RWPE2 (cell line): ENCODE data around the gene PAQR3.

Experiments
- ATAC-seq: fragments of 200-7000 bp; cut with Tn5 transposase; 3 replicates; pipeline ENCODE4 v1.9.1; 2021; ENCODE audit warnings: low read depth
- DNase-seq: peaks from one replicate; pipeline ENCODE4 v3.0.0-alpha.2; 2020; ENCODE audit warnings: low spot score
- H3K27ac ChIP-seq: fragments of 450-650 bp; 2 replicates; pipeline ENCODE4 v1.5.1; 2017; ENCODE audit warnings: mild to moderate bottlenecking; ENCODE audit not compliant: poor library complexity, severe bottlenecking
- H3K27me3 ChIP-seq: fragments of 250-450 bp; sonication (Bioruptor Pico); 2 replicates; pipeline ENCODE4 v1.5.1; 2021; ENCODE audit warnings: mild to moderate bottlenecking, moderate library complexity; ENCODE audit not compliant: insufficient read depth, poor library complexity, severe bottlenecking
- H3K36me3 ChIP-seq: fragments of 250-450 bp; sonication (Bioruptor Pico); 2 replicates; pipeline ENCODE4 v1.5.1; 2020; ENCODE audit warnings: low read depth, mild to moderate bottlenecking, moderate library complexity
- H3K4me1 ChIP-seq: fragments of 250-450 bp; sonication (Bioruptor Pico); 2 replicates; pipeline ENCODE4 v1.5.1; 2021; ENCODE audit warnings: mild to moderate bottlenecking, moderate library complexity; ENCODE audit not compliant: insufficient read depth, poor library complexity, severe bottlenecking
- H3K4me3 ChIP-seq: fragments of 250-450 bp; sonication (Bioruptor Pico); 2 replicates; pipeline ENCODE4 v1.5.1; 2021; ENCODE audit warnings: mild to moderate bottlenecking, moderate library complexity; ENCODE audit not compliant: severe bottlenecking
- H3K9me3 ChIP-seq: fragments of 250-450 bp; sonication (Bioruptor Pico); 2 replicates; pipeline ENCODE4 v1.5.1; 2021; ENCODE audit warnings: mild to moderate bottlenecking, moderate library complexity; ENCODE audit not compliant: severe bottlenecking
- TF ChIP-seq, protein P1 (sequence below): fragments of 450-650 bp; IDR thresholded peaks from one replicate; pipeline ENCODE4 v1.5.1; 2017; ENCODE audit warnings: mild to moderate bottlenecking, moderate library complexity; ENCODE audit not compliant: poor library complexity, severe bottlenecking

PAQR3 gene

GRCh38 chr4:78901882-78902281, 37.4 kb downstream of the PAQR3 start:
- DNase-seq (no peak), ATAC-seq (no peak)
- Histone ChIP-seq H3K9me3 (peaks cover 2% of the 10 kb centered on the region), H3K36me3 (peaks cover 3% of the 10 kb centered on the region), H3K4me1 (no peaks in the 10 kb centered on the region), H3K27me3 (no peaks in the 10 kb centered on the region), H3K27ac (no peak overlapping the region), H3K4me3 (no peak overlapping the region)
- TF ChIP-seq, protein P1, sequence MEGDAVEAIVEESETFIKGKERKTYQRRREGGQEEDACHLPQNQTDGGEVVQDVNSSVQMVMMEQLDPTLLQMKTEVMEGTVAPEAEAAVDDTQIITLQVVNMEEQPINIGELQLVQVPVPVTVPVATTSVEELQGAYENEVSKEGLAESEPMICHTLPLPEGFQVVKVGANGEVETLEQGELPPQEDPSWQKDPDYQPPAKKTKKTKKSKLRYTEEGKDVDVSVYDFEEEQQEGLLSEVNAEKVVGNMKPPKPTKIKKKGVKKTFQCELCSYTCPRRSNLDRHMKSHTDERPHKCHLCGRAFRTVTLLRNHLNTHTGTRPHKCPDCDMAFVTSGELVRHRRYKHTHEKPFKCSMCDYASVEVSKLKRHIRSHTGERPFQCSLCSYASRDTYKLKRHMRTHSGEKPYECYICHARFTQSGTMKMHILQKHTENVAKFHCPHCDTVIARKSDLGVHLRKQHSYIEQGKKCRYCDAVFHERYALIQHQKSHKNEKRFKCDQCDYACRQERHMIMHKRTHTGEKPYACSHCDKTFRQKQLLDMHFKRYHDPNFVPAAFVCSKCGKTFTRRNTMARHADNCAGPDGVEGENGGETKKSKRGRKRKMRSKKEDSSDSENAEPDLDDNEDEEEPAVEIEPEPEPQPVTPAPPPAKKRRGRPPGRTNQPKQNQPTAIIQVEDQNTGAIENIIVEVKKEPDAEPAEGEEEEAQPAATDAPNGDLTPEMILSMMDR, result no peak

DNA sequence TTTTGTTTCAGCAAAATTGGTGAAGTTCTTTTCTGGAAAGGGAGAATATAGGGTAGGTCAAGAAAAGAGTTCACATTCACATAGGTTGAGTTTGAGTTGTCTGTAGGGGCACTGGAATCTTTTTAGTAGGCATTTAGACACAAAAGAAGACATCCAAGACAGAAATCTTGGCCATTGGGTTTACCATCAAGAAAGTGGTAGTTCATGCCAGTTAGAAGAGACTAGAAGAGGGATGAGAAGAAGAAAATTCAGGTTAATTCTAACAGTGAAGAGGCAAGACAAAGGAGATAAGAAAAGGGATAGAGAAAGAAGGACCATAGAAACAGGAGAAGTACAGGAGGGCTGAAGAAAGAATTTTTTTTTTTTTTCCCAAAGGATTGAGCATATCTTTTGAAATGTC, 39.9 kb downstream of the PAQR3 start:
- no peaks in the 10 kb centered on the region for H3K4me1 ChIP-seq
- peaks cover 14% of the 10 kb centered on the region; the same call in 1 of the 2 replicates for H3K36me3 ChIP-seq
- H3K4me3 ChIP-seq, result no peak overlapping the region
- DNase-seq, result no peak
- H3K9me3 ChIP-seq, result peaks cover 2% of the 10 kb centered on the region
- no peak overlapping the region for H3K27ac ChIP-seq
- H3K27me3 ChIP-seq, result no peaks in the 10 kb centered on the region
- TF ChIP-seq, protein P1, result no peak
- no peak for ATAC-seq

- TF ChIP-seq, protein P1, result no peak
- H3K4me3 ChIP-seq, result no peak overlapping the region
- no peaks in the 10 kb centered on the region for H3K27me3 ChIP-seq
- H3K9me3 ChIP-seq, result no peaks in the 10 kb centered on the region
- no peak overlapping the region for H3K27ac ChIP-seq
- ATAC-seq, result no peak
- no peaks in the 10 kb centered on the region for H3K4me1 ChIP-seq
- H3K36me3 ChIP-seq, result peaks cover 41% of the 10 kb centered on the region
- DNase-seq, result no peak
Measured at GRCh38 chr4:78889955-78890354, 49.3 kb downstream of the PAQR3 start.

GRCh38 chr4:78885598-78885997, 53.6 kb downstream of the PAQR3 start:
- Histone ChIP-seq H3K4me1 (no peaks in the 10 kb centered on the region), H3K27me3 (no peaks in the 10 kb centered on the region), H3K36me3 (peaks cover 39% of the 10 kb centered on the region), H3K9me3 (no peaks in the 10 kb centered on the region), H3K27ac (no peak overlapping the region), H3K4me3 (no peak overlapping the region)
- TF ChIP-seq, protein P1, result no peak
- DNase-seq, result no peak
- ATAC-seq, result no peak

DNA sequence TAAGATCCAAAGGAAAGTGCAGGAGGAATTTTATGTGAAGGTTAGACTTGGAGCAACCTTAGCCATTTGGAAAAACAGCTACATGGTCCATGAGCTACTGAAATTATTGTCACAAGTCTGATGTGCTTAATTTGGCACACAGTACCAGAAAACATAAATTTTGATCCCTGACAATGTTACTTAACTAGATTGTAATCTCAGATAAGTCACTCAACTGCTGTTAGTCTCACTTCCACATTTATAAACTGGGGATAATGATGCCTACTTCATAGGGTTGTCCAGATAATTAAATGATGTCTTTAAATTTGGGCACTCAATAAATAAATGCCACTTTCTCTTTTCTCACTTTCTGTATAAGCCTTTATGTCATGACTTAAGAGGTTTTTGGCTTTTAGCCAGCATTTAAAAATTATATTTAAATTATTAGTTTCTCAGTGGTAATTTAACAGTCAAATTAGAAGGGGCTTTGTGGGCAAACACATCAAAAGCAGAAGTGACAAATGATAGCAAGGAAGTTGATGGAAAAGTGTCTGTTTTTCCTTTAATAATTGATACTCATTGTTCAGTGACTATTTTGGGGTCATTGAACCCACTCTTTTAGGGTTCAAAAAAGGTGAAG, 58.3 kb downstream of the PAQR3 start:
- no peaks in the 10 kb centered on the region for H3K27me3 ChIP-seq
- peaks cover 58% of the 10 kb centered on the region for H3K36me3 ChIP-seq
- H3K4me3 ChIP-seq, result no peak overlapping the region
- TF ChIP-seq, protein P1, result no peak
- DNase-seq (no peak), ATAC-seq (no peak)
- H3K27ac ChIP-seq, result no peak overlapping the region
- H3K9me3 ChIP-seq, result no peaks in the 10 kb centered on the region
- H3K4me1 ChIP-seq, result peaks cover 3% of the 10 kb centered on the region
